NCI-H187 (cell line): ENCODE measurements around the gene ZNF317.
"Not testable (repeated sequence)": the region's sequence is repeated elsewhere in the genome, so short reads cannot be mapped to it uniquely, and the experiment has no call there.

Experiments
- DNase-seq, 2 experiments: peaks; one replicate each; lab custom pipeline; 2025; lab: John Stamatoyannopoulos, UW

ZNF317 gene

GRCh38 chr19:9175326-9175725, 35.1 kb downstream of the ZNF317 start:
- no peak for DNase-seq

- no peak for DNase-seq
Measured at GRCh38 chr19:9178901-9179300, 38.7 kb downstream of the ZNF317 start, which contains the start of gene OR7D2. Gene OR7D2, plus strand, starts transcription at chr19:9178979. Its CDS starts 6,803 bp downstream, at chr19:9185782.

DNA sequence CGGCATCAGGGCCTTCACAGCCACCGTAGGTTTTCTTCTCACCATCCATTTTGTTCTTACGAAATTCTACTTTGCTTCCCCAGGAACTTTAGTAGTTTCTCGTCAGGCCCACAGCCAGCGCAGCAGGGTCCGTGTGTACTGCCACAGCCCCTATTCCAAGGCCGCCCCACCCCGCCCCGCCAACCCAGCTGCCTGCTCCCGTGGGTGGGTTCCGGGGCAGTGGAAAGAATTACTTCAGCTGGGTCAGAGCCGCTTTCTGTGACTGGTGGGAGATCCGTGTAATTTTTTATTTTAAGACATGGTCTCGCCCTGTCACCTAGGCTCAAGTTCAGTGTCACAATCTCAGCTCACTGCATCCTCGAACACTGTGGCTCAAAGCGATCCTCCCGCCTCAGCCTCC, 42.8 kb downstream of the ZNF317 start:
- DNase-seq, result no peak

DNA sequence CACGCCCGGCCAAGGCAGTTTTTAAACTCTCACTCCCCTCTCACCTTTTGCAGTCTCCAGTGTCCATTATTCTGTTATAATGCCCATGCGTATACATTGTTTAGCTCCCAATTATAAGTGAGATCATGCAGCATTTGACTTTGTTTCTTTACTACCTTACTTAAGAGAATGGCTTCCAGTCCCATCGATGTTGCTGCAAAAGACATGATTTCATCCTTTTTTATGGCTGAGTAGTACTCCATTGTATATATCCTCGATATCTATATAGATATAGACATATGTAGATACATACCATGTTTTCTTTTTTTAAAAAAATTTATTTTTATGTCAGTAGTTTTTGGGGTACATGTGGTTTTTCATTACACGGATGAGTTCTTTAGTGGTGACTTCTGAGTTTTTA, 47.0 kb downstream of the ZNF317 start:
- DNase-seq, result no peak

DNA sequence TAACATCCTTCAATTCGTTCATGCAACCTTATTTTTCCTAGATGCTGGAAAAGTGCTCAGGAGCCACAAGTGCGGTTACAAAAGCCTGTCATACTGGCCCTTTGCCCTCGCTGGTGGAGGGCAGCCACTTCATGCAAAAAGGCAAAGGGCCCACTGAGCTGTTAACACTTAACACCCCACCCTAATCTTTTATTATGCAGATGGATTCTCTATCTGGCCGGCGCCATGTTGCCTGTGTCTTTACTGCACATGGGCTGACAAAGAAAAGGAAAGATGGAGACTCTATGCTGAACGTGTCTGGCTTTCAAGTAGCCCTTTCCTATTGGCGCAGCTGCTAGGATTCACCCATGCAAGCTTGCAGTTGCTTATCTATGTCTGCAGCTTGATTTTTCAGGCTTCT, 49.3 kb downstream of the ZNF317 start:
- DNase-seq, result no peak

DNA sequence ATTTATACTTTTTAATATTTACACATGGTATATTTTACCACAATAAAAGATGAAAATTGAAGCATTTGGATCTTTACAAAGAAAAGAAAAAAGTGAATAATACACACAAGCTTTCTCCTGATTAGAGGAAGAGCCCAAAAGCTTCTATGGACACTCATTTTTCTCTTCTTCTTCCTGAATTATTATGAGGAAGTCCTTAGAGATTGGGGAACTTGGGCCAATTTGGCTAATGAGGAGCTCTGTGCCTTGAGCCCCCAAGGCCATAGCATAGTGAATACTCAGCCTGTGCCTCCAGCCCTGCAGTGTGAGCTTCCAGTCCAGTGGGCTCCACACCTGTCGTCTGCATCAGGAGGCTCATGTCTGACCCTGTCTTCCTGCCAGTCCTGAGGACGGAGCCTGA, 57.8 kb downstream of the ZNF317 start:
- DNase-seq, result not testable (repeated sequence)

DNA sequence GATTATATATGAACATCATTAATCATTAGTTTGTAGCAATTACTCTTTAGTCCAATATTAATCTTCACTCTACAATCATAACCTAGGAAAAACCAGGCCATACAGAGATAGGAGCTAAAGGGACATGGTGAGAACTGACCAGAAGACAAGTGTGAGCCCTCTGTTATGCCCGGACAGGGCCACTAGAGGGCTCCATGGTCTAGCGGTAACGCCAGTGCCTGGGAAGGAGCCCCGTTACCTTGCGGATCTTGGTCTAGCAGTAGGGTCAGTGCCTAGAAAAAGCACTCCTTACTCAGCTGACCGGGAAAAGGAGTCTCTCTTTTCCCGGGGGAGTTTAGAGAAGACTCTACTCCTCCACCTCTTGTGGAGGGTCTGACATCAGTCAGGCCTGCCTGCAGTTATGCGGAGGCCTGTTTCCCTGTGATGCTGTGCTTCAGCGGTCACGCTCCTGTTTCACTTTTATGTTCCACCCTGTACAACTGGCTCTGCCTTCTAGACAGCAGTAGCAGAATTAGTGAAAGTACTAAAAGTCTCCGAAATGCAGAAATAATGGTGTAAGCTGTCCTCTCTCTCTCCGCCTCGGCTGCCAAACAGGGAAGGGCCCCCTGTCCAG, 65.4 kb downstream of the ZNF317 start:
- DNase-seq, result no peak
